ENCODE measurements around the gene PRR30.

The PRR30 gene

GRCh38 chr2:27091746-27092695, 47.2 kb downstream of the PRR30 start:
- Histone ChIP-seq H3K27me3 (ENCODE audit: control insufficient read depth in 1 of 2, insufficient read depth in 2 of 2, low read length in 2 of 2) (no peaks in the 10 kb centered on the region), H3K4me3 (ENCODE audit: low read depth in 1 of 2, low read length in 2 of 2) (peak overlapping the region; percentile 2 to 41), H3K36me3 (ENCODE audit: control insufficient read depth in 1 of 2, insufficient read depth in 2 of 2, low read length in 2 of 2) (peaks cover 3 to 23% of the 10 kb centered on the region in 2 donors), H3K9ac (ENCODE audit: low read depth in 1 of 2, low read length in 2 of 2) (peak overlapping the region; percentile 9 to 15), H3K27ac (ENCODE audit: low read depth, low read length) (peak overlapping the region; percentile 17), H3K9me3 (ENCODE audit: control insufficient read depth in 1 of 2, low read length in 2 of 2) (no peaks in the 10 kb centered on the region), H3K4me1 (ENCODE audit: control insufficient read depth in 1 of 2, insufficient read depth in 2 of 2, low read length in 2 of 2) (peaks cover 57 to 67% of the 10 kb centered on the region in 2 donors)

- Histone ChIP-seq H3K27ac (ENCODE audit: low read depth, low read length) (no peak overlapping the region), H3K27me3 (ENCODE audit: control insufficient read depth in 1 of 2, insufficient read depth in 2 of 2, low read length in 2 of 2) (no peaks in the 10 kb centered on the region), H3K4me3 (ENCODE audit: low read depth in 1 of 2, low read length in 2 of 2) (peak overlapping the region; percentile 78 to 92), H3K4me1 (ENCODE audit: control insufficient read depth in 1 of 2, insufficient read depth in 2 of 2, low read length in 2 of 2) (peaks cover 47 to 64% of the 10 kb centered on the region in 2 donors), H3K9ac (ENCODE audit: low read depth in 1 of 2, low read length in 2 of 2) (peak overlapping the region; percentile 48 to 64), H3K9me3 (ENCODE audit: control insufficient read depth in 1 of 2, low read length in 2 of 2) (no peaks in the 10 kb centered on the region), H3K36me3 (ENCODE audit: control insufficient read depth in 1 of 2, insufficient read depth in 2 of 2, low read length in 2 of 2) (peaks cover 0 to 3% of the 10 kb centered on the region in 2 donors)
Measured at GRCh38 chr2:27089111-27089954, 49.9 kb downstream of the PRR30 start.

- Histone ChIP-seq H3K36me3 (ENCODE audit: control insufficient read depth in 1 of 2, insufficient read depth in 2 of 2, low read length in 2 of 2) (no peaks in the 10 kb centered on the region), H3K27me3 (ENCODE audit: control insufficient read depth in 1 of 2, insufficient read depth in 2 of 2, low read length in 2 of 2) (no peaks in the 10 kb centered on the region), H3K9ac (ENCODE audit: low read depth in 1 of 2, low read length in 2 of 2) (peak overlapping the region; percentile 48 to 64), H3K9me3 (ENCODE audit: control insufficient read depth in 1 of 2, low read length in 2 of 2) (no peaks in the 10 kb centered on the region), H3K4me1 (ENCODE audit: control insufficient read depth in 1 of 2, insufficient read depth in 2 of 2, low read length in 2 of 2) (peaks cover 40 to 57% of the 10 kb centered on the region in 2 donors), H3K27ac (ENCODE audit: low read depth, low read length) (no peak overlapping the region), H3K4me3 (ENCODE audit: low read depth in 1 of 2, low read length in 2 of 2) (peak overlapping the region; percentile 78 to 92)
Measured at GRCh38 chr2:27088634-27089033, 50.6 kb downstream of the PRR30 start.

- H3K4me3 ChIP-seq (ENCODE audit: low read depth in 1 of 2, low read length in 2 of 2): peak overlapping the region; percentile 78 to 92
- peaks cover 33 to 50% of the 10 kb centered on the region in 2 donors for H3K4me1 ChIP-seq (ENCODE audit: control insufficient read depth in 1 of 2, insufficient read depth in 2 of 2, low read length in 2 of 2)
- H3K36me3 ChIP-seq (ENCODE audit: control insufficient read depth in 1 of 2, insufficient read depth in 2 of 2, low read length in 2 of 2): no peaks in the 10 kb centered on the region
- H3K27me3 ChIP-seq (ENCODE audit: control insufficient read depth in 1 of 2, insufficient read depth in 2 of 2, low read length in 2 of 2): no peaks in the 10 kb centered on the region
- H3K9me3 ChIP-seq (ENCODE audit: control insufficient read depth in 1 of 2, low read length in 2 of 2): no peaks in the 10 kb centered on the region
- peak overlapping the region; percentile 53 to 73 for H3K9ac ChIP-seq (ENCODE audit: low read depth in 1 of 2, low read length in 2 of 2)
- no peak overlapping the region for H3K27ac ChIP-seq (ENCODE audit: low read depth, low read length)
Measured at GRCh38 chr2:27087823-27088410, 51.3 kb downstream of the PRR30 start.
